Neuronal stem cell (in vitro differentiated cells): ENCODE measurements around the gene U2SURP. TPM values are rescaled to one million over a fixed set of nuclear protein-coding genes. Genes with fewer than 3 reads are reported as not detected.

Source experiments
- DNase-seq: peaks from one replicate; pipeline ENCODE4 v3.0.0-alpha.2; 2013; ENCODE audit warnings: low spot score
- H2AFZ ChIP-seq: one replicate; pipeline ENCODE4 v1.6.1; 2013; ENCODE audit warnings: mild to moderate bottlenecking, low read length, inconsistent platforms
- H2AK5ac ChIP-seq: 2 replicates; pipeline ENCODE4 v1.6.1; 2013; ENCODE audit warnings: low read depth, mild to moderate bottlenecking, inconsistent platforms, low read length, moderate library complexity, mixed read lengths
- H2BK120ac ChIP-seq: 2 replicates; pipeline ENCODE4 v1.6.1; 2013; ENCODE audit warnings: low read depth, mild to moderate bottlenecking, inconsistent platforms, low read length, moderate library complexity, mixed read lengths
- H2BK12ac ChIP-seq: one replicate; pipeline ENCODE4 v1.6.1; 2013; ENCODE audit warnings: low read length, inconsistent platforms
- H2BK15ac ChIP-seq: 2 replicates; pipeline ENCODE4 v1.6.1; 2013; ENCODE audit warnings: mild to moderate bottlenecking, low read length, inconsistent platforms, mixed read lengths
- H2BK5ac ChIP-seq: one replicate; pipeline ENCODE4 v1.6.1; 2013; ENCODE audit warnings: inconsistent platforms, mild to moderate bottlenecking, low read length, moderate library complexity
- H3K14ac ChIP-seq: one replicate; pipeline ENCODE4 v1.6.1; 2013; ENCODE audit warnings: low read length, inconsistent platforms
- H3K18ac ChIP-seq: 2 replicates; pipeline ENCODE4 v1.6.1; 2013; ENCODE audit warnings: low read length, inconsistent platforms
- H3K23ac ChIP-seq: 2 replicates; pipeline ENCODE4 v1.6.1; 2013; ENCODE audit warnings: low read depth, mild to moderate bottlenecking, mixed read lengths, low read length, inconsistent platforms; ENCODE audit not compliant: poor library complexity
- H3K27ac ChIP-seq: replicated peaks from 3 replicates; pipeline ENCODE4 v1.5.1; 2013; ENCODE audit warnings: low read length, inconsistent platforms
- H3K27me3 ChIP-seq, 3 experiments: 2 replicates each; pipeline ENCODE4 v1.6.1; 2013; ENCODE audit warnings: low read length in 3 of 3, mild to moderate bottlenecking in 2 of 3, inconsistent platforms in 1 of 3, low read depth in 1 of 3, mixed read lengths in 1 of 3, moderate library complexity in 1 of 3; ENCODE audit not compliant: control insufficient read depth in 3 of 3, insufficient read depth in 3 of 3
- H3K36me3 ChIP-seq, 2 donors: replicated peaks in 1 of 2; 2 replicates each; pipeline ENCODE4 v1.6.1; 2013; ENCODE audit warnings: low read length in 2 of 2; ENCODE audit not compliant: control insufficient read depth in 2 of 2, insufficient read depth in 2 of 2
- H3K4ac ChIP-seq: 2 replicates; pipeline ENCODE4 v1.6.1; 2013; ENCODE audit warnings: inconsistent platforms, mild to moderate bottlenecking, low read length, moderate library complexity
- H3K4me1 ChIP-seq, 2 donors: 1 replicate in 1 of 2; 2 replicates in 1 of 2; pipeline ENCODE4 v1.6.1; 2013; ENCODE audit warnings: low read length in 2 of 2, low read depth in 1 of 2; ENCODE audit not compliant: control insufficient read depth in 2 of 2, insufficient read depth in 1 of 2
- H3K4me2 ChIP-seq: one replicate; pipeline ENCODE4 v1.6.1; 2013; ENCODE audit warnings: mild to moderate bottlenecking, low read length, inconsistent platforms; ENCODE audit not compliant: insufficient read depth, poor library complexity, severe bottlenecking
- H3K4me3 ChIP-seq, 2 donors: 2 replicates each; pipeline ENCODE4 v1.5.1; 2013; ENCODE audit warnings: low read length in 2 of 2, mild to moderate bottlenecking in 2 of 2, inconsistent platforms in 1 of 2, moderate library complexity in 1 of 2
- H3K79me1 ChIP-seq: one replicate; pipeline ENCODE4 v1.6.1; 2013; ENCODE audit warnings: low read depth, mild to moderate bottlenecking, inconsistent platforms, low read length, moderate library complexity
- H3K9ac ChIP-seq: one replicate; pipeline ENCODE4 v1.6.1; 2013; ENCODE audit warnings: mild to moderate bottlenecking, low read depth, low read length, inconsistent platforms; ENCODE audit not compliant: poor library complexity
- H3K9me3 ChIP-seq, 2 donors: replicated peaks in 1 of 2; 2 replicates each; pipeline versions ENCODE3 to v1.6.1; 2013; ENCODE audit warnings: low read length in 2 of 2, mild to moderate bottlenecking in 2 of 2, inconsistent platforms in 1 of 2, low read depth in 1 of 2, mixed read lengths in 1 of 2, moderate library complexity in 1 of 2; ENCODE audit not compliant: control insufficient read depth in 2 of 2, insufficient read depth in 1 of 2
- H4K8ac ChIP-seq: one replicate; pipeline ENCODE4 v1.6.1; 2013; ENCODE audit warnings: low read depth, mild to moderate bottlenecking, inconsistent platforms, low read length, moderate library complexity
- H4K91ac ChIP-seq: one replicate; pipeline ENCODE4 v1.6.1; 2013; ENCODE audit warnings: low read length, low read depth, mild to moderate bottlenecking, inconsistent platforms; ENCODE audit not compliant: poor library complexity
- WGBS, 2 donors: extraction: QIAGEN DNeasy Blood & Tissue Kit; methylation state at CpG; one replicate each; pipeline ENCODE4 v1.1.7; 2013; ENCODE audit warnings: missing lambda C conversion rate in 2 of 2, mixed read lengths in 1 of 2; ENCODE audit not compliant: insufficient read length in 2 of 2, insufficient replicate concordance in 1 of 2; ENCODE audit errors: extremely low coverage in 2 of 2; 5-methylcytosine and 5-hydroxymethylcytosine counted together
- small RNA-seq: library from polyadenylated mRNA; stranded (forward); fragments of <200 nt; extraction: miRNeasy Mini kit (QIAGEN cat#:217004); gene quantifications from one replicate; pipeline ENCODE3, GENCODE V24; 2013; ENCODE audit not compliant: insufficient read depth

U2SURP gene

DNA sequence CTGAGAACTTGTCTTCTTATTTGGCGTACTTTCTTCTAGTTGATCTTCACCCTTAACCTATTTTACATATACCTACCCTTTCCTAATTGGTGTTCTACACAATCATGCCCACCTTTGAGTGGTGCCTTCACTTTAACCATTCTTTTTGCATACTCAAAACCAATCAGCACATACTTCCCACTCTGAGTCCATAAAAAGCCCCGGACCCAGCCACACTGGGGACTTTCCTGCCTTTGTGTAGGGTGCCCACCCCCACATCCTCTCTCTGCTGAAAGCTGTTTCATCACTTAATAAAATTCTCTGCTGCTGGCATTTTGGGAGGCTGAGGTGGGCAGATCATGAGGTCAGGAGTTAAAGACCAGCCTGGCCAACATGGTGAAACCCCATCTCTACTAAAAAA is 102.3 kb downstream of the U2SURP start:
- no peak overlapping the region for H2BK5ac ChIP-seq
- no CpG with 5 or more reads among the region's 2 CpGs for WGBS, 2 donors

GRCh38 chr3:143105170-143105569 is 103.8 kb downstream of the U2SURP start:
- no peak overlapping the region for H3K9ac ChIP-seq
- no CpG with 5 or more reads among the region's 5 CpGs for WGBS, 2 donors
- DNase-seq: no peak

More for the DNA sequence above, 102.3 kb downstream of the U2SURP start:
- Histone ChIP-seq H3K4me1 (no peaks in the 10 kb centered on the region), H4K8ac (no peak overlapping the region), H3K18ac (no peak overlapping the region), H2BK12ac (no peak overlapping the region), H2AFZ (no peak overlapping the region), H3K4ac (no peak overlapping the region), H2BK120ac (no peak overlapping the region), H2BK15ac (no peak overlapping the region), H3K27me3 (no peaks in the 10 kb centered on the region), H3K23ac (no peak overlapping the region), H3K36me3 (no peaks in the 10 kb centered on the region), H3K27ac (no peak overlapping the region), H3K14ac (no peak overlapping the region), H3K79me1 (no peaks in the 10 kb centered on the region), H3K9me3 (peaks cover 5 to 13% of the 10 kb centered on the region in 2 donors), H2AK5ac (no peak overlapping the region), H3K9ac (no peak overlapping the region), H4K91ac (no peak overlapping the region), H3K4me2 (no peak overlapping the region), H3K4me3 (no peak overlapping the region)
- no peak for DNase-seq

GRCh38 chr3:143109861-143110260 is 108.5 kb downstream of the U2SURP start:
- H2BK5ac ChIP-seq: no peak overlapping the region
- peaks cover 5 to 13% of the 10 kb centered on the region in 2 donors for H3K9me3 ChIP-seq

More at GRCh38 chr3:143105170-143105569, 103.8 kb downstream of the U2SURP start:
- H3K4me1 ChIP-seq: no peaks in the 10 kb centered on the region
- no peak overlapping the region for H3K23ac ChIP-seq
- no peak overlapping the region for H2AFZ ChIP-seq
- H4K8ac ChIP-seq: no peak overlapping the region
- no peak overlapping the region for H2BK120ac ChIP-seq
- no peak overlapping the region for H3K18ac ChIP-seq
- no peak overlapping the region for H2BK15ac ChIP-seq
- no peak overlapping the region for H3K4me3 ChIP-seq
- H3K27ac ChIP-seq: no peak overlapping the region
- peaks cover 5 to 13% of the 10 kb centered on the region in 2 donors for H3K9me3 ChIP-seq
- H3K4ac ChIP-seq: no peak overlapping the region
- H2BK12ac ChIP-seq: no peak overlapping the region
- H3K14ac ChIP-seq: no peak overlapping the region
- no peaks in the 10 kb centered on the region for H3K36me3 ChIP-seq
- no peak overlapping the region for H4K91ac ChIP-seq
- no peak overlapping the region for H2AK5ac ChIP-seq
- no peaks in the 10 kb centered on the region for H3K27me3 ChIP-seq
- no peaks in the 10 kb centered on the region for H3K79me1 ChIP-seq
- H2BK5ac ChIP-seq: no peak overlapping the region
- H3K4me2 ChIP-seq: no peak overlapping the region

More at GRCh38 chr3:143109861-143110260, 108.5 kb downstream of the U2SURP start:
- Histone ChIP-seq H3K4me1 (no peaks in the 10 kb centered on the region), H2AK5ac (no peak overlapping the region), H4K8ac (no peak overlapping the region), H3K27me3 (peaks cover 0 to 6% (median 0%) of the 10 kb centered on the region in 3 experiments), H3K9ac (no peak overlapping the region), H2BK12ac (no peak overlapping the region), H3K27ac (no peak overlapping the region), H3K14ac (no peak overlapping the region), H4K91ac (no peak overlapping the region), H2BK120ac (no peak overlapping the region), H2BK15ac (no peak overlapping the region), H3K79me1 (no peaks in the 10 kb centered on the region), H3K18ac (no peak overlapping the region), H3K23ac (no peak overlapping the region), H3K4me2 (no peak overlapping the region), H3K4me3 (no peak overlapping the region), H3K4ac (no peak overlapping the region), H3K36me3 (no peaks in the 10 kb centered on the region), H2AFZ (no peak overlapping the region)
- DNase-seq: no peak
- no CpG with 5 or more reads among the region's 5 CpGs for WGBS, 2 donors

Small RNA genes lying within 50 kb of the gene (small RNA-seq; reads per million reads assigned to genes)
- not detected for gene AC021074.2
